A673 (cell line): ENCODE measurements around the gene SPRTN. TPM values are rescaled to one million over a fixed set of nuclear protein-coding genes. Genes with fewer than 3 reads are reported as not detected.

Experiments used
- BruUV-seq: library from RNA; stranded (reverse); fragments of 400-500 nt; replicated peaks from 2 replicates; lab custom pipeline; 2021; lab: Mats Ljungman, UMichigan
- CTCF ChIA-PET: fragments of 300-600 bp; sonication (Branson Sonifier 250); formaldehyde crosslinking; loops from one replicate; lab custom pipeline; 2022; ENCODE audit warnings: antibody characterized with exemption; lab: Charles Lee
- POLR2A ChIA-PET: fragments of 300-600 bp; sonication (Branson Sonifier 250); formaldehyde crosslinking; loops from one replicate; lab custom pipeline; 2022; ENCODE audit warnings: antibody characterized with exemption; ENCODE audit not compliant: low non-redundant PET; lab: Charles Lee
- DNase-seq: peaks from one replicate; pipeline ENCODE4 v3.0.0-alpha.2; 2015; ENCODE audit warnings: low spot score
- H3K27ac ChIP-seq: fragments of 200-600 bp; sonication (generic); 2 replicates; pipeline ENCODE4 v1.5.1; 2016; ENCODE audit warnings: mixed run types, low read depth, mild to moderate bottlenecking, mixed read lengths, antibody characterized with exemption, low read length; ENCODE audit not compliant: poor library complexity, severe bottlenecking
- H3K27me3 ChIP-seq: fragments of 200-600 bp; sonication (generic); replicated peaks from 2 replicates; pipeline ENCODE4 v1.6.1; 2017; ENCODE audit warnings: mixed run types, low read depth, mild to moderate bottlenecking, mixed read lengths, antibody characterized with exemption, low read length; ENCODE audit not compliant: insufficient read depth, poor library complexity
- H3K36me3 ChIP-seq: fragments of 200-600 bp; sonication (generic); 2 replicates; pipeline ENCODE4 v1.6.1; 2016; ENCODE audit warnings: mixed run types, mild to moderate bottlenecking, mixed read lengths, antibody characterized with exemption, low read length; ENCODE audit not compliant: insufficient read depth, poor library complexity, severe bottlenecking
- H3K4me1 ChIP-seq: fragments of 200-600 bp; sonication (generic); 2 replicates; pipeline ENCODE4 v1.6.1; 2017; ENCODE audit warnings: mixed run types, mild to moderate bottlenecking, mixed read lengths, antibody characterized with exemption, low read length; ENCODE audit not compliant: insufficient read depth, poor library complexity, severe bottlenecking
- H3K4me3 ChIP-seq: fragments of 200-600 bp; sonication (generic); 2 replicates; pipeline ENCODE4 v1.5.1; 2016; ENCODE audit warnings: low read depth, mixed run types, mild to moderate bottlenecking, mixed read lengths, low read length; ENCODE audit not compliant: poor library complexity, severe bottlenecking
- H3K9me3 ChIP-seq: fragments of 200-600 bp; sonication (generic); 2 replicates; pipeline ENCODE4 v1.6.1; 2016; ENCODE audit warnings: mixed run types, low read depth, mild to moderate bottlenecking, mixed read lengths, antibody characterized with exemption, low read length; ENCODE audit not compliant: poor library complexity, severe bottlenecking
- EZH2 ChIP-seq: fragments of 200-600 bp; sonication (generic); IDR thresholded peaks from 2 replicates; pipeline ENCODE4 v1.6.1; 2017; ENCODE audit warnings: borderline replicate concordance, low read depth, mild to moderate bottlenecking, mixed read lengths, antibody characterized with exemption, low read length; ENCODE audit not compliant: poor library complexity, severe bottlenecking
- intact Hi-C: fragments of 100-400 bp; cut with micrococcal nuclease; formaldehyde crosslinking; loops from one replicate; pipeline ENCODE4 v1.10.0; 2022; ENCODE audit not compliant: unreplicated experiment
- total RNA-seq: library from RNA; stranded (reverse); gene quantifications from 2 replicates; pipeline ENCODE4 v1.2.3, GENCODE V29; 2021
- TF ChIP-seq, protein P1 (sequence below): fragments of 300-800, 200-600 bp; sonication (generic); conservative IDR thresholded peaks from 2 replicates; pipeline ENCODE4 v1.5.1; 2017; ENCODE audit warnings: low read depth, mild to moderate bottlenecking, antibody characterized with exemption, low read length, moderate library complexity, mixed read lengths

The SPRTN gene
- total RNA-seq, 1 experiment from 2014 or later, result 27.2 TPM

DNA sequence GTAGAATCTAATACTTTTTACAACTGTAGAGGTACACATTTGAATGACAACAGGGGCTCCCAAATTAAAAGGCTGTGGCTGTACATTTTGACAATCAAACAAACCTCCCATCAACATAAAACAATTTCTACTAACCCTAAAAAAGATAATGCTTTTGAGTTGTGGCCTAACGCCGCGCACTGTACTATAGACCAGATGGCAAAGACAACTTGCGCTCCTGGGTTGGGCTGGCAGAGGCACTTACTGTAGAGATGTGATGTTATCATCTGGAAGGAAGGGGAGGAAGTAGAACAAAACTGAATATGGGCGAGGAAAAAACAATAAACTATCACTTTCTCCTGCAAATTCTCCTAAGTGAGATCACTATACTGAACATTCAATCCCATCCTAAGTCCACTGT lies 26.1 kb downstream of the SPRTN start:
- TF ChIP-seq, protein P1, sequence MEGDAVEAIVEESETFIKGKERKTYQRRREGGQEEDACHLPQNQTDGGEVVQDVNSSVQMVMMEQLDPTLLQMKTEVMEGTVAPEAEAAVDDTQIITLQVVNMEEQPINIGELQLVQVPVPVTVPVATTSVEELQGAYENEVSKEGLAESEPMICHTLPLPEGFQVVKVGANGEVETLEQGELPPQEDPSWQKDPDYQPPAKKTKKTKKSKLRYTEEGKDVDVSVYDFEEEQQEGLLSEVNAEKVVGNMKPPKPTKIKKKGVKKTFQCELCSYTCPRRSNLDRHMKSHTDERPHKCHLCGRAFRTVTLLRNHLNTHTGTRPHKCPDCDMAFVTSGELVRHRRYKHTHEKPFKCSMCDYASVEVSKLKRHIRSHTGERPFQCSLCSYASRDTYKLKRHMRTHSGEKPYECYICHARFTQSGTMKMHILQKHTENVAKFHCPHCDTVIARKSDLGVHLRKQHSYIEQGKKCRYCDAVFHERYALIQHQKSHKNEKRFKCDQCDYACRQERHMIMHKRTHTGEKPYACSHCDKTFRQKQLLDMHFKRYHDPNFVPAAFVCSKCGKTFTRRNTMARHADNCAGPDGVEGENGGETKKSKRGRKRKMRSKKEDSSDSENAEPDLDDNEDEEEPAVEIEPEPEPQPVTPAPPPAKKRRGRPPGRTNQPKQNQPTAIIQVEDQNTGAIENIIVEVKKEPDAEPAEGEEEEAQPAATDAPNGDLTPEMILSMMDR, result no peak
- no peak for TF ChIP-seq EZH2
- no TSS peak for BruUV-seq
- no peaks in the 10 kb centered on the region for H3K9me3 ChIP-seq
- peaks cover 11% of the 10 kb centered on the region for H3K4me1 ChIP-seq
- H3K36me3 ChIP-seq, result no peaks in the 10 kb centered on the region
- intact Hi-C loops, result loop anchor here (5.0 kb wide), 1 partner anchor 58 kb away; the partner anchor contains the start of gene EGLN1
- H3K4me3 ChIP-seq, result no peak overlapping the region
- CTCF ChIA-PET, result no interaction called here
- H3K27me3 ChIP-seq, result no peaks in the 10 kb centered on the region
- POLR2A ChIA-PET, result no interaction called here
- no peak for DNase-seq
- H3K27ac ChIP-seq, result no peak overlapping the region

DNA sequence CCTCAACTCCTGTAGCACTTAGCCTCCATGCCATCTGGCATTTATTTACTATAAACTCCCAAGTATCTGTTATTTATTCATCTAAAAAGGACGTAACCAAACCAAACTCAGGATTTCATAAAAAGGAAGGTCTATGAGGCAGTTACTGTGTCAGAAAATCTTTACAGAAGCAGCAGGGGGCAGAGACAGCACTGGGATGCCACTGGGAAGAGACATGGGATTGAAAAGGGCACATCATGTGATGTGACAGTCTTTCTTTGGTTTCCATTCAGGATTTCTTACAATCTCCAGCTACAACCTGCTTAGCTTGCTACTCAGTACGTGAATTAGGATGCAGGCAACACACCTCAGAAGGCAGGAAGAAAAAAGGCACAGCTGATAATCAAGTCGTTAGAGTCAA lies 31.2 kb downstream of the SPRTN start:
- Histone ChIP-seq H3K4me3 (no peak overlapping the region), H3K27me3 (no peaks in the 10 kb centered on the region), H3K36me3 (no peaks in the 10 kb centered on the region), H3K27ac (no peak overlapping the region), H3K4me1 (no peaks in the 10 kb centered on the region), H3K9me3 (no peaks in the 10 kb centered on the region)
- ChIA-PET CTCF (no interaction called here), POLR2A (no interaction called here)
- TF ChIP-seq, protein P1, result no peak
- TF ChIP-seq EZH2, result no peak
- intact Hi-C loops, result no loop called here
- DNase-seq, result no peak
- no TSS peak for BruUV-seq

DNA sequence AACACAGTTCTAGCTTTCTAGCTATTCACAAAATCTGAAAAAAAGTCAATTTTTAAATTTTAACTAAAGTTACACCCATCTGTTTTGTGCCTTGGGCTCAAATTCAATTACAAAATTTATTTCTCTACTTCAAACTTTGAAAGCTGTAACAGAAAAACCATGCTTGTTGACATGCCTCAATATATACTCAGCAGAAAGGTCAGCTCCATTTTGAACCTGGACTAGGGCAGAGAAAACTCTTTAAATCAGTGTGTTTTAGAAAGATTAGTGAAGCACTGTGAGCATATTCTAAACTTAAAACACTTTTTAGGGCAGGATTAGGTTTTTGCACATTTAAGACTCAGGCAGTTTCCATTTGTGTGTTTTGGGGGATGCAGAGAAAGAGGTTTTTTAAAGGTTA lies 34.4 kb downstream of the SPRTN start:
- H3K36me3 ChIP-seq, result no peaks in the 10 kb centered on the region
- no peak overlapping the region for H3K4me3 ChIP-seq
- CTCF ChIA-PET, result no interaction called here
- no peaks in the 10 kb centered on the region for H3K27me3 ChIP-seq
- POLR2A ChIA-PET, result interaction anchor here (0.6 kb wide), 1 partner anchor 256 kb away, joined by 4 read pairs; no protein-coding TSS in a partner anchor
- BruUV-seq, result no TSS peak
- H3K4me1 ChIP-seq, result peaks cover 6% of the 10 kb centered on the region
- H3K27ac ChIP-seq, result no peak overlapping the region
- DNase-seq, result no peak
- H3K9me3 ChIP-seq, result no peaks in the 10 kb centered on the region
- intact Hi-C loops, result no loop called here
- TF ChIP-seq EZH2, result no peak
- TF ChIP-seq, protein P1, result no peak
